Measurements from ENCODE around the gene DMAC2L. TPM values are rescaled to one million over a fixed set of nuclear protein-coding genes. Genes with fewer than 3 reads are reported as not detected.

Gene DMAC2L
- total RNA-seq, 2 donors from 2014 or later: 21.0 to 24.7 TPM

DNA sequence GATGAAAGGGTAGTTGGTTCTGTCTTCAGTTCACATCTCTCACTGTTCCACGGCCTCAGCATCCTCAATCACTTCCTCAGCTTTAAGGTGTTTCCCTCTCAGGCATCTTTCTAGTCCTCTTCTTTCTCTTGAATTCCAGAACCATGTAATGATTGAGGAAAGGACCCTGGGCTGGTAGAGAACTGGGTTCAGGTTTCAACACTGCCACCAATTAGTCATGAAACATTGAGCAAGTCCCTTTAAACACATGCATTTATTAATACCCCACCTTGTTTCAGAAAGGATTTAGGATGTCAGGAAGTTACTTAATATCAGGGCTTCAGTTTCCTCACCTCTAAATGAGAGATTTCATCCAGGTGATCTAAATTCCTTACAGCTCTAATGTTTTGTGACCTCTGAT is 7.2 kb downstream of the DMAC2L start:
- DNase-seq: no peak
- intact Hi-C loops (cut with DNase I, micrococcal nuclease): loop anchor here in 1 of 2 donors (10.0 kb wide), 1 partner anchor 216 kb away; the partner anchor contains the start of gene MAP4K5
- no peak for ATAC-seq

DNA sequence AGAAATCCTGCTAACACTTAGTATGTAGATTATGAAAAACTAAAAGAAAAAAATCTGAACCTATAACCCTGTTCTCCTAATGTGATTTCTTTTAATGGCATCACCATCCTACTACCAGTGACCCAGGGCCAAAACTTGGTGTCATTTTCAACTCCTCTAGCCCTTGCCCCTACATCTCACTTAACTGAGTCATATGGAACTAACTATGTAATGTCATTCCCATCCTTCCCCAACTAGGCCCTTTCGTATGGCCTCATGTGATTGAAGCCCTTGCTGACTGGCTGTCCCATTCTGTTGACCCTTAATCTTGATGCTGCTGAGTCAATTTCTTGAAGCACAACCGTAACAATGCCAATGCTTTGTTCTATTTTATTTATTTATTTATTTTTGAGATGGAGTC is 7.6 kb downstream of the DMAC2L start:
- ATAC-seq (no peak), DNase-seq (no peak)
- intact Hi-C loops (cut with DNase I, micrococcal nuclease): loop anchor here (2.0 to 10.0 kb wide), 2 partner anchors 213 to 215 kb away; partner anchors contain the start of gene MAP4K5 (in 2 of the 2)

- DNase-seq (no peak), ATAC-seq (no peak)
- intact Hi-C loops (cut with DNase I, micrococcal nuclease): loop anchor here in 1 of 2 donors (2.0 kb wide), 1 partner anchor 213 kb away; the partner anchor contains the start of gene MAP4K5
Observed at GRCh38 chr14:50320283-50320682, 8.2 kb downstream of the DMAC2L start.

DNA sequence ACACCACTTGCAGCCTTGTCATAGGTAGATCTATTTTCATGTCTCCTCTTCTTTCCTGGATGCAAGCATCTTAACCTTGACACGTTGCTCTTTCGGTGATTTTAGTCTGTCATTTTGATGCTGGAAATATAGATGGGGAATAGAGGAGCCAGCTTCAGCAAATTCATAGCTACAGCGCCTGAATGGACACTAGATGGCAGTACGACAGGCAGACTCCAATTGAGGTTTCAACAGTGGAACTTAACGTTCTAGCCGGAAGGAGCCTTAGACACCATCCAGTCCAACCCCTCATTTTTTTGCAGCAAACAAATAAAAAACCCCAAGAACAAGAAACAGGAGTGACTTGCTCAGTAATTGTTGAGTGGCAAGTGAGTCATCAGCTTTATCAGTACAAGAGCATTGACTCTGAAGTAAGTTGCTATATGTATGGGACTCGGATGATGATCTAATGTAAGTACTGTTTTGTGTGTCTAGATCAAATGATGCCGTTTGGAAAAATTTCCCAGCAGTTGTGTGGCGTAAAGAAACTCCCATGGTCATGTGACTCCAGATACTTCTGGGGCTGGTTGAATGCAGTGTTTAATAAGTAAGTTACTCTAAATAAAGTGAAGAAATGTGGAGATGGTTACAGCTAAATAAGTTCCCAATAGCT is 9.0 kb downstream of the DMAC2L start:
- DNase-seq: peak; percentile 63

DNA sequence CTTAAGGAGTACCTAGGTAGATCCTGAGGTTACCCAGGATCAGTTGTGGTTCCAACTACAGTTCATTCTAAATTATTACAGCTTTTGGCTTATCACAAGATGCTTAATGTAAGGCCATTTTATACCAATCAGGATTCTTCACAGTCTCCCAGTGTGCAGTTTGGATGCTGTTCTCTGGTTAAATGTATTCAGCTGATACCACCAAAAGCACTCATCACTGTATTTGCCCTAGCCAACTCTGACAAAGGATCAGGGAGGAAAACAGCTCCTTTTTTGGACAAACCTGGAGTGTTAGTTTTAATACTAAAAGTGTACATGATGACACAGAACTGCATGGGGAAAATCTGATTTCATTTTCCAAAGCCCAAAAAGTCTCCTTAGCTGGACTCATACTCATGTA is 19.5 kb downstream of the DMAC2L start:
- intact Hi-C loops (cut with DNase I, micrococcal nuclease): no loop called here
- DNase-seq: no peak
- no peak for ATAC-seq

More for the DNA sequence above, 9.0 kb downstream of the DMAC2L start:
- intact Hi-C loops (cut with DNase I, micrococcal nuclease): loop anchor here in 1 of 2 donors (2.0 kb wide), 1 partner anchor 212 kb away; the partner anchor contains the start of gene MAP4K5
- ATAC-seq: peak; percentile 92

- DNase-seq (no peak), ATAC-seq (no peak)
- intact Hi-C loops (cut with DNase I, micrococcal nuclease): no loop called here
Observed at GRCh38 chr14:50333014-50333509, 20.9 kb downstream of the DMAC2L start.

GRCh38 chr14:50334211-50334610 is 22.1 kb downstream of the DMAC2L start:
- DNase-seq: no peak
- ATAC-seq: no peak
- intact Hi-C loops (cut with DNase I, micrococcal nuclease): no loop called here

GRCh38 chr14:50335389-50335788 is 23.3 kb downstream of the DMAC2L start:
- peak; percentile 57 to 74 for DNase-seq

GRCh38 chr14:50335989-50336824 is 24.1 kb downstream of the DMAC2L start:
- DNase-seq: no peak
- intact Hi-C loops (cut with DNase I, micrococcal nuclease): no loop called here
- no peak for ATAC-seq

More at GRCh38 chr14:50335389-50335788, 23.3 kb downstream of the DMAC2L start:
- intact Hi-C loops (cut with DNase I, micrococcal nuclease): no loop called here
- peak; percentile 80 for ATAC-seq

GRCh38 chr14:50338587-50338986 is 26.5 kb downstream of the DMAC2L start:
- intact Hi-C loops (cut with DNase I, micrococcal nuclease): no loop called here
- ATAC-seq: peak; percentile 60
- no peak for DNase-seq

- ATAC-seq: peak; percentile 14
- no peak for DNase-seq
Observed at GRCh38 chr14:50339178-50339804, 27.2 kb downstream of the DMAC2L start.

GRCh38 chr14:50340045-50340444 is 27.9 kb downstream of the DMAC2L start:
- no peak for DNase-seq
- no peak for ATAC-seq
- intact Hi-C loops (cut with DNase I, micrococcal nuclease): loop anchor here in 1 of 2 donors (10.0 kb wide), 1 partner anchor 55 kb away; the partner anchor contains the start of gene CDKL1

More at GRCh38 chr14:50339178-50339804, 27.2 kb downstream of the DMAC2L start:
- intact Hi-C loops (cut with DNase I, micrococcal nuclease): no loop called here

DNA sequence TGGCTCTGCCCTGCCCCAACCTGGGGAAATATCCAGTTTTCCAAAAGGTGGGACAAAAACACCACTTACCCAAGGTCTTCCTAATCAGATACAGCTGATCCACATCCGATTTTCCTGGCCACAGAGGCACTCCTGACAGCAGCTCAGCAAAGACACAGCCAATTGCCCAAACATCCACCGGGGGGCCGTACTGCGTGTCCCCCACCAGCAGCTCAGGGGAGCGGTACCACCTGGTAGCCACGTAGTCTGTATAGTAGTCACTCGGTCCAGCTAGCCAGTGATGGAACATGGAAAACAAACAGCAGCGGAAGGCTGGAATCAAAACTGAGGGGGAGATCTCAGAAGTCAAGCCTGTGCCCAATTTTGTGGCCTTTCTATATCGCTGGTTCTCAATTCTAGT is 28.8 kb downstream of the DMAC2L start:
- intact Hi-C loops (cut with DNase I, micrococcal nuclease): loop anchor here in 1 of 2 donors (10.0 kb wide), 1 partner anchor 54 kb away; the partner anchor contains the start of gene CDKL1
- DNase-seq (no peak), ATAC-seq (no peak)

GRCh38 chr14:50342221-50343078 is 30.3 kb downstream of the DMAC2L start:
- intact Hi-C loops (cut with DNase I, micrococcal nuclease): loop anchor here in 1 of 2 donors (10.0 kb wide), 1 partner anchor 52 kb away; the partner anchor contains the start of gene CDKL1
- DNase-seq: peak; percentile 56 to 75

GRCh38 chr14:50343434-50343833 is 31.3 kb downstream of the DMAC2L start:
- ATAC-seq: no peak
- no peak for DNase-seq
- intact Hi-C loops (cut with DNase I, micrococcal nuclease): loop anchor here in 1 of 2 donors (10.0 kb wide), 1 partner anchor 51 kb away; the partner anchor contains the start of gene CDKL1

More at GRCh38 chr14:50342221-50343078, 30.3 kb downstream of the DMAC2L start:
- ATAC-seq: peak; percentile 88

GRCh38 chr14:50344116-50344775 is 32.1 kb downstream of the DMAC2L start:
- DNase-seq (no peak), ATAC-seq (no peak)
- intact Hi-C loops (cut with DNase I, micrococcal nuclease): loop anchor here in 1 of 2 donors (10.0 kb wide), 1 partner anchor 51 kb away; the partner anchor contains the start of gene CDKL1
